ENCODE results near the gene ITGA8.

DNA sequence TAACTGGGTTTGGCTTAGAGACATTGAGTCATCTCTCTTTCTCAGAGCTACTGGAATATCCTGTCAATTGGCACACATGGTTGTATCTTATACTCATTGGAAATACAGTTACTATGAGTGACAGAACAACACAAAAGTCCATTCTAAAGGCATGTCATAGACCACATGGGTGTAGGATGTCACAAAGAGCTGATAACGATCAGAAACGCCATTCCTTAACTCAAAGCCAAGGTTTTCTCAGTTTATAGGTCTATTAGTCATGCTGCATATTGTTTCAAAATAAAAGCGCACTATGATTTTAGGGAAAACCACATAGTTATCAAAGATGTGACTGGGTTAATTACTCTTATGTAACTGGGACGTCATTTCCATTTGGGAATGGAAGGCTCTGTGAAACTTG lies 201.5 kb downstream of the ITGA8 start:
- TF ChIP-seq POLR2A (IDR thresholded peaks at IDR 0.05) = no peak
- TF ChIP-seq, protein P1, sequence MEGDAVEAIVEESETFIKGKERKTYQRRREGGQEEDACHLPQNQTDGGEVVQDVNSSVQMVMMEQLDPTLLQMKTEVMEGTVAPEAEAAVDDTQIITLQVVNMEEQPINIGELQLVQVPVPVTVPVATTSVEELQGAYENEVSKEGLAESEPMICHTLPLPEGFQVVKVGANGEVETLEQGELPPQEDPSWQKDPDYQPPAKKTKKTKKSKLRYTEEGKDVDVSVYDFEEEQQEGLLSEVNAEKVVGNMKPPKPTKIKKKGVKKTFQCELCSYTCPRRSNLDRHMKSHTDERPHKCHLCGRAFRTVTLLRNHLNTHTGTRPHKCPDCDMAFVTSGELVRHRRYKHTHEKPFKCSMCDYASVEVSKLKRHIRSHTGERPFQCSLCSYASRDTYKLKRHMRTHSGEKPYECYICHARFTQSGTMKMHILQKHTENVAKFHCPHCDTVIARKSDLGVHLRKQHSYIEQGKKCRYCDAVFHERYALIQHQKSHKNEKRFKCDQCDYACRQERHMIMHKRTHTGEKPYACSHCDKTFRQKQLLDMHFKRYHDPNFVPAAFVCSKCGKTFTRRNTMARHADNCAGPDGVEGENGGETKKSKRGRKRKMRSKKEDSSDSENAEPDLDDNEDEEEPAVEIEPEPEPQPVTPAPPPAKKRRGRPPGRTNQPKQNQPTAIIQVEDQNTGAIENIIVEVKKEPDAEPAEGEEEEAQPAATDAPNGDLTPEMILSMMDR (IDR thresholded peaks at IDR 0.05) = no peak
